Measurements from ENCODE around the gene ST3GAL2.

DNA sequence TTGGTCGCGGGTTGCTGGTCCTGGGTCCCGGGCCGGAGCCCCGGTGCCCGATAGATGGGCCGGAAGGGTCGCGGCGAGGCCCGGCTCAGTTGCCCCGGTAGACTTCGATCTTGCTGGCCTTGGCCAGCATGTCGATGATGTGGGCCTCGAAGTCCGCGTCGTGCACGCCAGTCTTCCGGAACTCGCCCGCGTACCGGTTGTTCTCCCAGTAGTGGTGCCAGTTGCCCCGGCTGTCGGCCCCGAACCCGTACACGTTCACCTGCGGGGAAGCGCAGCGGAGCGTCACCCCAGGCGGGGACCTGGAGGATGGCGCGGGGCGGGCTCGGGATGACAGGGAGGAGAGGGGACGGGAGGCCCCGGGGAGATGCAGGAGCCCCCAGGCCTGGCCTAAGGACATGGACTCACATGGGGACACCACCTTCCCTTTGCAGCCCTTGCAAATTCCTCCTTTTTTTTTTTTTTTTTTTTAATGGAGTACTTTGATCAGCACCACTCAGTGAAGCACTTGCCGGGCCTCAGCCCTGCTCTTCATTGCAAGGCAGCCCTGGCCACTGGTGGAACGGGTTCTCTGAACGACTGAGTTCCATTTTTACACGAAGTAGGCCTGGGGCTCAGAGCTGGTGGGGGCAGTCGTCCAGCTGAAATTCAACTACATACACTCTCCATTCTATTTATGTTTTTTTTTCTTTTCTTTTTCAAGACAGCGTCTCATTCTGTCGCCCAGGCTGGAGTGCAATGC is 57.1 kb downstream of the ST3GAL2 start:
- no peak for TF ChIP-seq POLR2AphosphoS5 (IDR thresholded peaks at IDR 0.05)
- no peak for TF ChIP-seq EP300 (IDR thresholded peaks at IDR 0.05)
- no peak for TF ChIP-seq CTCF (IDR thresholded peaks at IDR 0.05)
- no peak for TF ChIP-seq POLR2A (IDR thresholded peaks at IDR 0.05)

Measured in suprapubic skin (tissue), 4 donors.